HCT116 (cell line): ENCODE results near the gene CD74. TPM values are rescaled to one million over a fixed set of nuclear protein-coding genes. Genes with fewer than 3 reads are reported as not detected.

Source experiments
- ATAC-seq: fragments of 200-7000 bp; cut with Tn5 transposase; 2 replicates; pipeline ENCODE4 v1.9.1; 2020; ENCODE audit warnings: mild to moderate bottlenecking, moderate library complexity
- BruUV-seq: library from RNA; stranded (reverse); fragments of 400-500 nt; replicated peaks from 2 replicates; lab custom pipeline; 2021; lab: Mats Ljungman, UMichigan
- CTCF ChIA-PET: fragments of 300-600 bp; sonication (Branson Sonifier 250); formaldehyde crosslinking; loops from one replicate; lab custom pipeline; 2021; ENCODE audit warnings: antibody characterized with exemption; lab: Charles Lee
- POLR2A ChIA-PET: fragments of 300-600, 350-600 bp; sonication (Branson Sonifier 250); formaldehyde crosslinking; loops from one replicate; lab custom pipeline; 2021; ENCODE audit warnings: antibody characterized with exemption; lab: Charles Lee
- RAD21 ChIA-PET, 2 experiments: fragments of 300-600 bp; sonication (Branson Sonifier 250); formaldehyde crosslinking; loops; one replicate each; lab custom pipeline; 2023; ENCODE audit warnings: low total read pairs in 2 of 2; ENCODE audit not compliant: uncharacterized antibody in 2 of 2, unreplicated experiment in 2 of 2, low non-redundant PET in 1 of 2; lab: Charles Lee
- DNase-seq: peaks from one replicate; pipeline ENCODE4 v3.0.0-alpha.2; 2010; ENCODE audit warnings: low read depth, low spot score
- H2AFZ ChIP-seq: fragments of 200-600 bp; shearing (Covaris generic), sonication (generic); 2 replicates; pipeline ENCODE4 v1.6.1; 2017; ENCODE audit warnings: low read depth, mixed run types, mixed read lengths, antibody characterized with exemption, low read length; ENCODE audit not compliant: poor library complexity, severe bottlenecking
- H3K27ac ChIP-seq: 2 replicates; pipeline ENCODE4 v1.5.1; 2012; ENCODE audit warnings: low read depth, low read length
- H3K27me3 ChIP-seq: fragments of 200-600 bp; sonication (generic); 2 replicates; pipeline ENCODE4 v1.6.1; 2016; ENCODE audit warnings: mixed run types, low read length, mixed read lengths; ENCODE audit not compliant: insufficient read depth
- H3K36me3 ChIP-seq, 2 experiments: fragments of 200-500 bp in 1 of 2; fragments of 200-600 bp in 1 of 2; sonication (Bioruptor generic) in 1 of 2; sonication (generic) in 1 of 2; 2 replicates each; pipeline versions ENCODE4 v1.5.1 to v1.6.1; 2014 to 2016; ENCODE audit warnings: low read length in 2 of 2, inconsistent platforms in 1 of 2, mixed read lengths in 1 of 2, mixed run types in 1 of 2; ENCODE audit not compliant: insufficient read depth in 2 of 2, control insufficient read depth in 1 of 2
- H3K4me1 ChIP-seq, 2 experiments: fragments of 200-600 bp in 1 of 2; sonication (generic) in 1 of 2; 2 replicates each; pipeline versions ENCODE4 v1.5.1 to v1.6.1; 2012 to 2017; ENCODE audit warnings: low read length in 2 of 2, inconsistent platforms in 1 of 2, mild to moderate bottlenecking in 1 of 2, mixed read lengths in 1 of 2, mixed run types in 1 of 2, moderate library complexity in 1 of 2; ENCODE audit not compliant: insufficient read depth in 2 of 2, control insufficient read depth in 1 of 2
- H3K4me2 ChIP-seq: fragments of 200-600 bp; sonication (generic); 2 replicates; pipeline ENCODE4 v1.6.1; 2017; ENCODE audit warnings: mixed run types, low read length, mixed read lengths
- H3K4me3 ChIP-seq, 2 experiments: fragments of 200-600 bp in 1 of 2; sonication (generic) in 1 of 2; replicated peaks in 1 of 2; 2 replicates each; pipeline ENCODE4 v1.5.1; 2011 to 2016; ENCODE audit warnings: low read length in 2 of 2, control low read depth in 1 of 2, low read depth in 1 of 2, mild to moderate bottlenecking in 1 of 2, mixed read lengths in 1 of 2, mixed run types in 1 of 2
- H3K79me2 ChIP-seq: fragments of 200-600 bp; sonication (generic); 2 replicates; pipeline ENCODE4 v1.6.1; 2017; ENCODE audit warnings: mild to moderate bottlenecking, mixed run types, low read length, moderate library complexity, mixed read lengths; ENCODE audit not compliant: insufficient read depth
- H3K9ac ChIP-seq: fragments of 200-600 bp; sonication (generic); 2 replicates; pipeline ENCODE4 v1.6.1; 2016; ENCODE audit warnings: low read length, mixed read lengths
- H3K9me2 ChIP-seq: fragments of 200-600 bp; sonication (generic), shearing (Covaris generic); 2 replicates; pipeline ENCODE4 v1.6.1; 2017; ENCODE audit warnings: mixed run types, mild to moderate bottlenecking, moderate library complexity; ENCODE audit not compliant: insufficient read depth
- H3K9me3 ChIP-seq, 2 experiments: fragments of 200-500 bp in 1 of 2; fragments of 200-600 bp in 1 of 2; sonication (Bioruptor generic) in 1 of 2; sonication (generic) in 1 of 2; 2 replicates each; pipeline ENCODE4 v1.6.1; 2014 to 2017; ENCODE audit warnings: low read length in 2 of 2, mixed read lengths in 2 of 2, inconsistent platforms in 1 of 2, low read depth in 1 of 2, mild to moderate bottlenecking in 1 of 2, mixed run types in 1 of 2, moderate library complexity in 1 of 2; ENCODE audit not compliant: control insufficient read depth in 1 of 2, insufficient read depth in 1 of 2
- H4K20me1 ChIP-seq: fragments of 200-600 bp; sonication (generic), shearing (Covaris generic); 2 replicates; pipeline ENCODE4 v1.6.1; 2017; ENCODE audit warnings: mixed run types, mild to moderate bottlenecking, moderate library complexity; ENCODE audit not compliant: insufficient read depth
- CTCF ChIP-seq, 3 experiments: fragments of 200-600 bp in 1 of 3; sonication (generic) in 1 of 3; IDR thresholded peaks in 2 of 3; conservative IDR thresholded peaks in 1 of 3; 2 replicates each; pipeline ENCODE4 v1.5.1; 2012 to 2017; ENCODE audit warnings: low read depth in 2 of 3, low read length in 2 of 3, antibody characterized with exemption in 1 of 3, borderline replicate concordance in 1 of 3, control low read depth in 1 of 3, mild to moderate bottlenecking in 1 of 3, mixed read lengths in 1 of 3, mixed run types in 1 of 3, moderate library complexity in 1 of 3; ENCODE audit not compliant: insufficient read depth in 1 of 3
- RAD21 ChIP-seq: IDR thresholded peaks from 2 replicates; pipeline ENCODE4 v1.6.1; 2012; ENCODE audit warnings: low read depth, mild to moderate bottlenecking
- intact Hi-C: fragments of 100-400 bp; cut with micrococcal nuclease; formaldehyde crosslinking; loops from 2 replicates; pipeline ENCODE4 v1.10.0; 2022
- total RNA-seq: library from RNA; stranded (reverse); gene quantifications from one replicate; pipeline ENCODE4 v1.2.1, GENCODE V29; 2021; ENCODE audit not compliant: unreplicated experiment

CD74 gene
- total RNA-seq, 1 experiment from 2014 or later = 8.9 TPM

GRCh38 chr5:150398722-150399523 is 13.8 kb downstream of the CD74 start:
- Histone ChIP-seq H3K4me2 (no peak overlapping the region), H3K9ac (no peak overlapping the region), H2AFZ (no peak overlapping the region), H3K4me1 (no peaks in the 10 kb centered on the region), H3K79me2 (no peaks in the 10 kb centered on the region), H3K9me3 (no peaks in the 10 kb centered on the region), H3K27me3 (no peaks in the 10 kb centered on the region), H3K36me3 (peaks cover 31 to 48% of the 10 kb centered on the region in 2 experiments; a peak in 3 of 4 replicates), H4K20me1 (no peaks in the 10 kb centered on the region), H3K9me2 (no peaks in the 10 kb centered on the region), H3K4me3 (no peak overlapping the region), H3K27ac (no peak overlapping the region)
- ChIA-PET RAD21 (interaction anchor here in 1 of 2 experiments (1.5 kb wide), 1 partner anchor 37 kb away, joined by 4 read pairs; no protein-coding TSS in a partner anchor), POLR2A (no interaction called here), CTCF (interaction anchor here (1.2 to 2.9 kb wide), 2 partner anchors 12 to 37 kb away, joined by 6 to 15 read pairs; no protein-coding TSS in a partner anchor)
- intact Hi-C loops = loop anchor here (5.0 kb wide), 1 partner anchor 38 kb away; no protein-coding TSS in a partner anchor
- BruUV-seq = no TSS peak
- DNase-seq (no peak), ATAC-seq (peak; percentile 67)
- TF ChIP-seq RAD21 (no peak), CTCF (IDR thresholded peaks at IDR 0.05 in 2 of 3, conservative IDR thresholded peaks at IDR 0.05 in 1 of 3; ENCODE audit: borderline replicate concordance in 1 of 3, insufficient read depth in 1 of 3, low read depth in 2 of 3, low read length in 2 of 3) (peak in 2 of 3 experiments; percentile 17 to 48; a peak in 3 of 6 replicates)
